Esophagus (tissue), 2 donors: ENCODE measurements around the gene RTBDN. TPM values are rescaled to one million over a fixed set of nuclear protein-coding genes. Genes with fewer than 3 reads are reported as not detected.

ENCODE experiments used
- H3K27ac ChIP-seq, 2 donors: one replicate each; pipeline ENCODE4 v1.5.1; 2013; ENCODE audit warnings: low read depth in 2 of 2, mild to moderate bottlenecking in 2 of 2, inconsistent platforms in 1 of 2, low read length in 1 of 2, moderate library complexity in 1 of 2
- H3K27me3 ChIP-seq, 2 donors: one replicate each; pipeline ENCODE4 v1.6.1; 2013; ENCODE audit warnings: low read length in 2 of 2, control low read depth in 1 of 2, mild to moderate bottlenecking in 1 of 2; ENCODE audit not compliant: insufficient read depth in 2 of 2, control insufficient read depth in 1 of 2
- H3K36me3 ChIP-seq, 2 donors: one replicate each; pipeline ENCODE4 v1.6.1; 2013; ENCODE audit warnings: low read length in 1 of 2; ENCODE audit not compliant: control insufficient read depth in 2 of 2, insufficient read depth in 2 of 2
- H3K4me1 ChIP-seq, 2 donors: one replicate each; pipeline ENCODE4 v1.6.1; 2013; ENCODE audit warnings: low read length in 1 of 2; ENCODE audit not compliant: control insufficient read depth in 2 of 2, insufficient read depth in 2 of 2
- H3K4me3 ChIP-seq, 2 donors: one replicate each; pipeline ENCODE4 v1.5.1; 2013; ENCODE audit warnings: low read length in 2 of 2, mild to moderate bottlenecking in 2 of 2, low read depth in 1 of 2, moderate library complexity in 1 of 2
- H3K9me3 ChIP-seq, 2 donors: one replicate each; pipeline ENCODE4 v1.6.1; 2013; ENCODE audit warnings: mild to moderate bottlenecking in 2 of 2, low read depth in 1 of 2, low read length in 1 of 2, moderate library complexity in 1 of 2; ENCODE audit not compliant: control insufficient read depth in 2 of 2, insufficient read depth in 1 of 2
- WGBS, 2 donors: extraction: QIAGEN DNeasy Blood & Tissue Kit; methylation state at CpG; one replicate each; pipeline ENCODE4 v1.1.7; 2013; 5-methylcytosine and 5-hydroxymethylcytosine counted together
- polyA plus RNA-seq, 2 donors: library from polyadenylated mRNA; stranded (reverse); fragments of 200-250 nt; gene quantifications; one replicate each; pipeline ENCODE4 v1.2.3, GENCODE V29; 2013
- donor health status: healthy with polysubstance abuse.
- donor health status: Bipolar disorder and iron deficiency.

Gene RTBDN
- polyA plus RNA-seq, 2 donors: not detected

GRCh38 chr19:12783849-12784393, 50.5 kb downstream of the RTBDN start:
- WGBS, 2 donors: 11 to 18% methylated on average over 16 to 19 of the region's 19 CpGs
- Histone ChIP-seq H3K27ac (peak overlapping the region; percentile 92 to 99), H3K4me3 (peak overlapping the region; percentile 13 to 26), H3K27me3 (no peaks in the 10 kb centered on the region), H3K36me3 (no peaks in the 10 kb centered on the region), H3K9me3 (no peaks in the 10 kb centered on the region), H3K4me1 (peaks cover 7 to 36% of the 10 kb centered on the region in 2 donors)

- peaks cover 7 to 35% of the 10 kb centered on the region in 2 donors for H3K4me1 ChIP-seq
- 6 to 11% methylated on average over 15 to 16 of the region's 16 CpGs for WGBS, 2 donors
- peak overlapping the region; percentile 46 to 57 for H3K4me3 ChIP-seq
- H3K27ac ChIP-seq: peak overlapping the region; percentile 92 to 99
- no peaks in the 10 kb centered on the region for H3K27me3 ChIP-seq
- H3K9me3 ChIP-seq: no peaks in the 10 kb centered on the region
- no peaks in the 10 kb centered on the region for H3K36me3 ChIP-seq
Observed at GRCh38 chr19:12783291-12783848, 51.0 kb downstream of the RTBDN start.

GRCh38 chr19:12782424-12783290, 51.7 kb downstream of the RTBDN start:
- Histone ChIP-seq H3K27ac (peak overlapping the region; percentile 92 to 99), H3K4me3 (peak overlapping the region; percentile 46 to 57), H3K27me3 (no peaks in the 10 kb centered on the region), H3K9me3 (no peaks in the 10 kb centered on the region), H3K4me1 (peaks cover 7 to 34% of the 10 kb centered on the region in 2 donors), H3K36me3 (no peaks in the 10 kb centered on the region)
- WGBS, 2 donors: 1% methylated on average over 66 to 88 of the region's 88 CpGs

- H3K9me3 ChIP-seq: no peaks in the 10 kb centered on the region
- no peaks in the 10 kb centered on the region for H3K27me3 ChIP-seq
- peak overlapping the region; percentile 46 to 57 for H3K4me3 ChIP-seq
- H3K27ac ChIP-seq: peak overlapping the region; percentile 92 to 99
- no peaks in the 10 kb centered on the region for H3K36me3 ChIP-seq
- 2% methylated on average over 12 of the region's 12 CpGs for WGBS, 2 donors
- peaks cover 7 to 34% of the 10 kb centered on the region in 2 donors for H3K4me1 ChIP-seq
Observed at GRCh38 chr19:12782174-12782423, 52.3 kb downstream of the RTBDN start.

GRCh38 chr19:12779162-12779993, 55.0 kb downstream of the RTBDN start:
- Histone ChIP-seq H3K27ac (peak overlapping the region; percentile 96 to 99), H3K4me3 (peak overlapping the region; percentile 63 to 66)

GRCh38 chr19:12778905-12779161, 55.5 kb downstream of the RTBDN start:
- no peaks in the 10 kb centered on the region for H3K9me3 ChIP-seq
- peaks cover 0 to 4% of the 10 kb centered on the region in 2 donors for H3K36me3 ChIP-seq
- WGBS, 2 donors: 18 to 51% methylated on average over 6 of the region's 6 CpGs
- H3K4me1 ChIP-seq: peaks cover 7 to 22% of the 10 kb centered on the region in 2 donors
- H3K27me3 ChIP-seq: no peaks in the 10 kb centered on the region
- peak overlapping the region; percentile 63 to 66 for H3K4me3 ChIP-seq
- H3K27ac ChIP-seq: peak overlapping the region; percentile 96 to 99

More at GRCh38 chr19:12779162-12779993, 55.0 kb downstream of the RTBDN start:
- H3K36me3 ChIP-seq: peaks cover 0 to 2% of the 10 kb centered on the region in 2 donors
- 53 to 63% methylated on average over 15 of the region's 15 CpGs for WGBS, 2 donors
- no peaks in the 10 kb centered on the region for H3K27me3 ChIP-seq
- peaks cover 7 to 24% of the 10 kb centered on the region in 2 donors for H3K4me1 ChIP-seq
- H3K9me3 ChIP-seq: no peaks in the 10 kb centered on the region

- WGBS, 2 donors: 1 to 2% methylated on average over 42 to 44 of the region's 44 CpGs
- H3K4me1 ChIP-seq: peaks cover 5 to 17% of the 10 kb centered on the region in 2 donors
- H3K4me3 ChIP-seq: peak overlapping the region; percentile 63 to 66
- no peaks in the 10 kb centered on the region for H3K9me3 ChIP-seq
- peak overlapping the region; percentile 96 to 99 for H3K27ac ChIP-seq
- H3K27me3 ChIP-seq: no peaks in the 10 kb centered on the region
- H3K36me3 ChIP-seq: peaks cover 0 to 4% of the 10 kb centered on the region in 2 donors
Observed at GRCh38 chr19:12778017-12778904, 56.1 kb downstream of the RTBDN start.

- peaks cover 0 to 17% of the 10 kb centered on the region in 2 donors for H3K4me1 ChIP-seq
- 5 to 8% methylated on average over 43 of the region's 43 CpGs for WGBS, 2 donors
- H3K9me3 ChIP-seq: no peaks in the 10 kb centered on the region
- H3K27ac ChIP-seq: peak overlapping the region; percentile 96 to 99
- H3K4me3 ChIP-seq: peak overlapping the region; percentile 63 to 66
- H3K36me3 ChIP-seq: peaks cover 0 to 4% of the 10 kb centered on the region in 2 donors
- no peaks in the 10 kb centered on the region for H3K27me3 ChIP-seq
Observed at GRCh38 chr19:12777217-12778016, 57.0 kb downstream of the RTBDN start.
